K562 (cell line): Measurements from ENCODE around the gene STARD3NL. TPM values are rescaled to one million over a fixed set of nuclear protein-coding genes. Genes with fewer than 3 reads are reported as not detected.

ENCODE experiments used
- CBX3 ChIP-seq, 2 experiments: IDR thresholded peaks; 1 replicate in 1 of 2; 2 replicates in 1 of 2; pipeline ENCODE4 v1.6.1; 2012; ENCODE audit warnings: inconsistent platforms in 2 of 2, low read length in 2 of 2, borderline replicate concordance in 1 of 2, control low read depth in 1 of 2
- ELF4 ChIP-seq: fragments of 450-650 bp; formaldehyde crosslinking; IDR thresholded peaks from 2 replicates; pipeline ENCODE4 v1.4.0; 2022; ENCODE audit warnings: missing genetic modification characterization
- ESRRB ChIP-seq: fragments of 250-450 bp; sonication (Bioruptor Pico); IDR thresholded peaks from 2 replicates; pipeline ENCODE4 v1.5.0; 2020; ENCODE audit warnings: mild to moderate bottlenecking, moderate library complexity, borderline replicate concordance
- GABPB1 ChIP-seq: sonication (generic); formaldehyde crosslinking; IDR thresholded peaks from 2 replicates; pipeline ENCODE4 v1.8.0; 2022; ENCODE audit warnings: mild to moderate bottlenecking, missing genetic modification reagents
- HMGXB4 ChIP-seq: sonication (generic); formaldehyde crosslinking; IDR thresholded peaks from 2 replicates; pipeline ENCODE4 v1.8.1; 2023; ENCODE audit warnings: mild to moderate bottlenecking, missing genetic modification reagents
- HOMEZ ChIP-seq: fragments of 250-450 bp; sonication (Bioruptor Pico); IDR thresholded peaks from 2 replicates; pipeline ENCODE4 v1.4.0; 2020; ENCODE audit warnings: mild to moderate bottlenecking, moderate library complexity
- KAT7 ChIP-seq: sonication (generic); formaldehyde crosslinking; IDR thresholded peaks from 2 replicates; pipeline ENCODE4 v1.8.0; 2022; ENCODE audit warnings: missing genetic modification reagents, mild to moderate bottlenecking, borderline replicate concordance
- KDM5B ChIP-seq: fragments of 200-600 bp; sonication (generic); IDR thresholded peaks from 2 replicates; pipeline ENCODE4 v1.6.1; 2012; ENCODE audit warnings: low read depth, mild to moderate bottlenecking, moderate library complexity, low read length, control low read depth, inconsistent platforms; ENCODE audit not compliant: insufficient replicate concordance
- NBN ChIP-seq: fragments of 450-650 bp; IDR thresholded peaks from 2 replicates; pipeline ENCODE4 v1.6.1; 2016; ENCODE audit warnings: low read depth, mild to moderate bottlenecking
- POLR2B ChIP-seq: fragments of 450-650 bp; IDR thresholded peaks from 2 replicates; pipeline ENCODE4 v1.6.1; 2018; ENCODE audit warnings: low read depth; ENCODE audit not compliant: partially characterized antibody
- PTBP1 ChIP-seq: fragments of 200-400 bp; formaldehyde crosslinking; IDR thresholded peaks from 2 replicates; pipeline ENCODE4 v1.6.1; 2017; ENCODE audit warnings: low read depth, low read length
- RAD51 ChIP-seq: fragments of 450-650 bp; IDR thresholded peaks from 2 replicates; pipeline ENCODE4 v1.7.1; 2016; ENCODE audit warnings: low read depth, mild to moderate bottlenecking, borderline replicate concordance
- RBM39 ChIP-seq: fragments of 200-400 bp; formaldehyde crosslinking; optimal IDR thresholded peaks from 2 replicates; pipeline ENCODE3; 2018; ENCODE audit warnings: low read depth, low read length
- SPI1 ChIP-seq: IDR thresholded peaks from 2 replicates; pipeline ENCODE4 v1.6.1; 2011; ENCODE audit warnings: low read depth, low read length, control low read depth, borderline replicate concordance
- TAF9B ChIP-seq: fragments of 450-650 bp; IDR thresholded peaks from 2 replicates; pipeline ENCODE4 v1.6.1; 2018; ENCODE audit warnings: mild to moderate bottlenecking; ENCODE audit not compliant: partially characterized antibody
- TFAP4 ChIP-seq: sonication (generic); formaldehyde crosslinking; IDR thresholded peaks from 2 replicates; pipeline ENCODE4 v1.8.0; 2022; ENCODE audit warnings: missing genetic modification reagents, mild to moderate bottlenecking, moderate library complexity, borderline replicate concordance
- XRCC4 ChIP-seq: IDR thresholded peaks from one replicate; pipeline ENCODE4 v1.6.1; 2011; ENCODE audit not compliant: insufficient read depth, insufficient read length; ENCODE audit errors: extremely low read depth
- ZNF311 ChIP-seq: fragments of 250-450 bp; sonication (Bioruptor Pico); IDR thresholded peaks from 2 replicates; pipeline ENCODE4 v1.4.0; 2020; ENCODE audit warnings: mild to moderate bottlenecking, moderate library complexity
- ZNF609 ChIP-seq: sonication (generic); formaldehyde crosslinking; IDR thresholded peaks from 2 replicates; pipeline ENCODE4 v1.8.1; 2023; ENCODE audit warnings: missing genetic modification reagents, mild to moderate bottlenecking, borderline replicate concordance
- polyA plus RNA-seq, 8 experiments: library from polyadenylated mRNA; depleted of rRNA in 4 of 8; stranded (reverse) in 5 of 8; unstranded in 3 of 8; fragments of >200 nt; fragmentation: Nextera tagmentation in 2 of 8; fragmentation: Illumina TruSeq in 1 of 8; extraction: Ambion mirVana in 2 of 8; extraction: Trizol in 1 of 8; gene quantifications; 2 replicates each; pipeline versions ENCODE4 v1.2.1 to v1.2.3, GENCODE V29; 2011 to 2014; ENCODE audit warnings: inconsistent platforms in 1 of 8, missing spikeins in 1 of 8
- total RNA-seq, 7 experiments: library from RNA; depleted of rRNA in 6 of 7; stranded (reverse); fragments of >200 nt in 6 of 7; fragmentation: Illumina TruSeq in 2 of 7; extraction: Trizol in 2 of 7; gene quantifications; 2 replicates each; pipeline versions ENCODE4 v1.2.1 to v1.2.3, GENCODE V29; 2011 to 2021; ENCODE audit warnings: low replicate concordance in 1 of 7

STARD3NL gene
- total and polyA plus RNA-seq, 9 of the 15 experiments (the other 6 are each of a cell fraction or from before 2014, with no cell fraction given) = 42.2 to 90.0 (median 57.6) TPM

GRCh38 chr7:38177621-38178003, 433 bp upstream of the STARD3NL start (continued):
- TF ChIP-seq HMGXB4 (CRISPR knock-in tag) (no peak), SPI1 (no peak), ZNF609 (CRISPR knock-in tag) (no peak), KDM5B (peak; percentile 79), ZNF311 (CRISPR knock-in tag) (no peak), NBN (no peak), XRCC4 (no peak), ELF4 (CRISPR knock-in tag) (no peak), PTBP1 (no peak), HOMEZ (CRISPR knock-in tag) (no peak), CBX3 (IDR thresholded peaks at IDR 0.05; ENCODE audit: borderline replicate concordance in 1 of 2, low read length in 2 of 2) (peak in 1 of 2 experiments; percentile 56; a peak in 1 of 3 replicates), GABPB1 (CRISPR knock-in tag) (no peak), ESRRB (no peak), TAF9B (peak; percentile 21), POLR2B (no peak), RAD51 (no peak), TFAP4 (CRISPR knock-in tag) (no peak), KAT7 (no peak), RBM39 (no peak)
